Measurements from ENCODE around the gene BDNF. TPM values are rescaled to one million over a fixed set of nuclear protein-coding genes. Genes with fewer than 3 reads are reported as not detected.
A peak's percentile ranks its signal among the peaks of the same experiment; 100 is the strongest.

BDNF gene
- total RNA-seq, 2 donors from 2014 or later = 0.33 TPM; not detected in 1

GRCh38 chr11:27719546-27719925, 19.3 kb upstream of the BDNF start:
- Histone ChIP-seq H3K4me1 (ENCODE audit: control insufficient read depth, insufficient read depth, low read length) (peaks cover 4% of the 10 kb centered on the region), H3K9ac (ENCODE audit: extremely low read depth, low read length, poor library complexity, severe bottlenecking) (no peak overlapping the region), H3K36me3 (ENCODE audit: control insufficient read depth, insufficient read depth, low read length) (no peaks in the 10 kb centered on the region), H3K27ac (ENCODE audit: low read depth, low read length) (peak overlapping the region; percentile 93), H3K4me3 (ENCODE audit: low read length) (peak overlapping the region; percentile 90), H3K9me3 (ENCODE audit: control insufficient read depth, low read length) (no peaks in the 10 kb centered on the region), H3K27me3 (ENCODE audit: control insufficient read depth, insufficient read depth, low read length, poor library complexity, severe bottlenecking) (peaks cover 92% of the 10 kb centered on the region)
- WGBS, 2 experiments (ENCODE audit: insufficient coverage in 1 of 2, insufficient read length in 1 of 2) = 1% methylated on average over 10 of the region's 16 CpGs; no CpG with 5 or more reads in 1 of the 2 experiments
- Mint-ChIP-seq H3K27me3 (ENCODE audit: insufficient read depth) (peaks cover 93% of the 10 kb centered on the region), H3K36me3 (ENCODE audit: low read depth) (no peaks in the 10 kb centered on the region), H3K4me1 (peaks cover 12% of the 10 kb centered on the region), H3K4me3 (peak overlapping the region; percentile 65), H3K9me3 (no peaks in the 10 kb centered on the region), H3K27ac (no peak overlapping the region)
- TF ChIP-seq CTCF (conservative IDR thresholded peaks at IDR 0.05) = no peak
- no peak for DNase-seq

- 0% methylated on average over 6 to 52 of the region's 52 CpGs for WGBS, 2 experiments (ENCODE audit: insufficient coverage in 1 of 2, insufficient read length in 1 of 2)
- Mint-ChIP-seq H3K4me1 (peaks cover 12% of the 10 kb centered on the region), H3K36me3 (ENCODE audit: low read depth) (no peaks in the 10 kb centered on the region), H3K4me3 (peak overlapping the region; percentile 65), H3K27me3 (ENCODE audit: insufficient read depth) (peaks cover 93% of the 10 kb centered on the region), H3K27ac (peak overlapping the region; percentile 67), H3K9me3 (no peaks in the 10 kb centered on the region)
- Histone ChIP-seq H3K4me1 (ENCODE audit: control insufficient read depth, insufficient read depth, low read length) (peaks cover 4% of the 10 kb centered on the region), H3K27me3 (ENCODE audit: control insufficient read depth, insufficient read depth, low read length, poor library complexity, severe bottlenecking) (peaks cover 92% of the 10 kb centered on the region), H3K9me3 (ENCODE audit: control insufficient read depth, low read length) (no peaks in the 10 kb centered on the region), H3K9ac (ENCODE audit: extremely low read depth, low read length, poor library complexity, severe bottlenecking) (peak overlapping the region; percentile 73), H3K27ac (ENCODE audit: low read depth, low read length) (peak overlapping the region; percentile 93), H3K4me3 (ENCODE audit: low read length) (peak overlapping the region; percentile 90), H3K36me3 (ENCODE audit: control insufficient read depth, insufficient read depth, low read length) (no peaks in the 10 kb centered on the region)
- no peak for TF ChIP-seq CTCF (conservative IDR thresholded peaks at IDR 0.05)
- DNase-seq = peak; percentile 90
These were observed 18.7 kb upstream of the BDNF start for GRCh38 chr11:27718863-27719545.

GRCh38 chr11:27718346-27718862, 18.1 kb upstream of the BDNF start:
- 0% methylated on average over 9 to 27 of the region's 30 CpGs for WGBS, 2 experiments (ENCODE audit: insufficient coverage in 1 of 2, insufficient read length in 1 of 2)
- peaks cover 89% of the 10 kb centered on the region for H3K27me3 Mint-ChIP-seq (ENCODE audit: insufficient read depth)
- Histone ChIP-seq H3K27me3 (ENCODE audit: control insufficient read depth, insufficient read depth, low read length, poor library complexity, severe bottlenecking) (peaks cover 86% of the 10 kb centered on the region), H3K4me3 (ENCODE audit: low read length) (peak overlapping the region; percentile 90), H3K9me3 (ENCODE audit: control insufficient read depth, low read length) (no peaks in the 10 kb centered on the region), H3K9ac (ENCODE audit: extremely low read depth, low read length, poor library complexity, severe bottlenecking) (peak overlapping the region; percentile 73), H3K27ac (ENCODE audit: low read depth, low read length) (peak overlapping the region; percentile 93), H3K4me1 (ENCODE audit: control insufficient read depth, insufficient read depth, low read length) (peaks cover 4% of the 10 kb centered on the region), H3K36me3 (ENCODE audit: control insufficient read depth, insufficient read depth, low read length) (no peaks in the 10 kb centered on the region)
- H3K36me3 Mint-ChIP-seq (ENCODE audit: low read depth) = no peaks in the 10 kb centered on the region
- no peak for TF ChIP-seq CTCF (conservative IDR thresholded peaks at IDR 0.05)
- peak overlapping the region; percentile 65 for H3K4me3 Mint-ChIP-seq
- DNase-seq = peak; percentile 88
- H3K9me3 Mint-ChIP-seq = no peaks in the 10 kb centered on the region
- peak overlapping the region; percentile 67 for H3K27ac Mint-ChIP-seq
- peaks cover 12% of the 10 kb centered on the region for H3K4me1 Mint-ChIP-seq
